ENCODE data around the gene IAPP.

DNA sequence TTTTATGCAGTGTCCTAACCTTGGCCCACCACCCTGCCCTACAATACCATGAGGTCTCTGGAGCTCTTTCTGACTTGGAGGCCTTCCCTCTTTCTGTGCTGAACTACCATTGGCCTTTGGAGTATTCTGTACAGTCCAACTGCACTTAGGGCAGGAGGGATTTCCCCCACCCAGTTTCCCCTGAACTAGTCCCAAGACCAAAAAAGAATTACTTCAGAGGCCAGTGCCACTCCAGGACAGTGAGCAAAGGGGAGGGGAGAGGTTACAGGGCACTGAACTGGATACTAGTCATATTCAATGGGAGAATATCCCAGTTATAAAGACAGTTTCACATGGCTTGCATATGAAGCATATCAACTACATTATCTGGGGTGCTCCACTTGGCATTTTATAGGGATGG lies 44.1 kb upstream of the IAPP start:
- TF ChIP-seq, protein P1, sequence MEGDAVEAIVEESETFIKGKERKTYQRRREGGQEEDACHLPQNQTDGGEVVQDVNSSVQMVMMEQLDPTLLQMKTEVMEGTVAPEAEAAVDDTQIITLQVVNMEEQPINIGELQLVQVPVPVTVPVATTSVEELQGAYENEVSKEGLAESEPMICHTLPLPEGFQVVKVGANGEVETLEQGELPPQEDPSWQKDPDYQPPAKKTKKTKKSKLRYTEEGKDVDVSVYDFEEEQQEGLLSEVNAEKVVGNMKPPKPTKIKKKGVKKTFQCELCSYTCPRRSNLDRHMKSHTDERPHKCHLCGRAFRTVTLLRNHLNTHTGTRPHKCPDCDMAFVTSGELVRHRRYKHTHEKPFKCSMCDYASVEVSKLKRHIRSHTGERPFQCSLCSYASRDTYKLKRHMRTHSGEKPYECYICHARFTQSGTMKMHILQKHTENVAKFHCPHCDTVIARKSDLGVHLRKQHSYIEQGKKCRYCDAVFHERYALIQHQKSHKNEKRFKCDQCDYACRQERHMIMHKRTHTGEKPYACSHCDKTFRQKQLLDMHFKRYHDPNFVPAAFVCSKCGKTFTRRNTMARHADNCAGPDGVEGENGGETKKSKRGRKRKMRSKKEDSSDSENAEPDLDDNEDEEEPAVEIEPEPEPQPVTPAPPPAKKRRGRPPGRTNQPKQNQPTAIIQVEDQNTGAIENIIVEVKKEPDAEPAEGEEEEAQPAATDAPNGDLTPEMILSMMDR (IDR thresholded peaks at IDR 0.05): no peak
- no peak for TF ChIP-seq POLR2A (IDR thresholded peaks at IDR 0.05)

Data from adrenal gland (tissue), 5 donors.